Skeletal muscle cell (primary cell): ENCODE measurements around the gene HCAR1.
"Not testable (repeated sequence)": the region's sequence is repeated elsewhere in the genome, so short reads cannot be mapped to it uniquely, and the experiment has no call there.

ENCODE experiments used
- DNase-seq: peaks from one replicate; pipeline ENCODE4 v3.0.0-alpha.2; 2010; ENCODE audit warnings: low read depth
- H3K4me3 ChIP-seq: 2 replicates; pipeline ENCODE4 v1.5.1; 2011; ENCODE audit warnings: low read depth, mild to moderate bottlenecking, control low read depth, low read length, moderate library complexity

The HCAR1 gene

DNA sequence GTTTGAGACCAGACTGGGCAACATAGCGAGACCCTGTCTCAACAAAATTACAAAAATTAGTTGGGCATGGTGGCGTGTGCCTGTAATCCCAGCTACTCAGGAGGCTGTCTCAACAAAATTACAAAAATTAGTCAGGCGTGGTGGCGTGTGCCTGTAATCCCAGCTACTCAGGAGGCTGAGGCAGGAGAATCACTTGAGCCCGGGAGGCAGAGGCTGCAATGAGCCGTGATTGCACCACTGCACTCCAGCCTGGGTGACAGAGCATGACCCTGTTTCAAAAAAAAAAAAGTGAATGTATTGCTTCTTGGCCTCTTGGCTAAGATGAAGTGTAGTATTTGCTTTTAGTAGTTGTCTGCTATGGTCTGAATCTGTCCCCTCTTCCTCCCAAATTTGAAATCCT is 49.7 kb downstream of the HCAR1 start:
- H3K4me3 ChIP-seq, DNase-seq: not testable (repeated sequence)

DNA sequence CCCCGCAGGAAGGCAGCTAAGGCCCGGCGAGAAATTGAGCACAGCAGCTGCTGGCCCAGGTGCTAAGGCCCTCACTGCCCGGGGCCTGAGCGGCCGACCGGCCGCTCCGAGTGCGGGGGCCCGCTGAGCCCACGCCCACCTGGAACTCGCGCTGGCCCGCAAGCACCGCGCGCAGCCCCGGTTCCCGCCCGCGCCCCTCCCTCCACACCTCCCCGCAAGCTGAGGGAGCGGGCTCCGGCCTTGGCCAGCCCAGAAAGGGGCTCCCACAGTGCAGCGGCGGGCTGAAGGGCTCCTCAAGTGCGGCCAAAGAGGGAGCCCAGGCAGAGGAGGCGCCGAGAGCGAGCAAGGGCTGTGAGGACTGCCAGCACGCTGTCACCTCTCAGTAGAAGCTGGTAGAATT is 53.9 kb downstream of the HCAR1 start:
- DNase-seq, H3K4me3 ChIP-seq: not testable (repeated sequence)
